Measurements from ENCODE around the gene HHIPL1.

DNA sequence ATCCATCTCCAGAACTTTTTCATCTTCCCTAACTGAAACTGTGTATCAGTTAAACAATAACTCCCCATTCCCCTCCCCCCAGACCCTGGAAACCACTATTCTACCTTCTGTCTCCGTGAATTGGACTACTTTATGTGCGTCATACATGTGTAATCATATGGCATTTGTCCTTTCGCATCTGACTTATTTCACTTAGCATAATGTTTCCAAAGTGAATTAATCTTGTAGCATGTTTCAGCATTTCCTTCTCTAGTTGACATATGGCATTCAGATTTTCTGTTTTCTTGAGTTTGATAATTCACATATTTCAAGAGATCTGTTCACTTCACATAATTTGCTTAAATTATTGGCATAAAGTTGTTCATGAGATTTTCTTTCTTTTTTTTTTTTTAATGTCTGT, 49.0 kb downstream of the HHIPL1 start:
- TF ChIP-seq, protein P1, sequence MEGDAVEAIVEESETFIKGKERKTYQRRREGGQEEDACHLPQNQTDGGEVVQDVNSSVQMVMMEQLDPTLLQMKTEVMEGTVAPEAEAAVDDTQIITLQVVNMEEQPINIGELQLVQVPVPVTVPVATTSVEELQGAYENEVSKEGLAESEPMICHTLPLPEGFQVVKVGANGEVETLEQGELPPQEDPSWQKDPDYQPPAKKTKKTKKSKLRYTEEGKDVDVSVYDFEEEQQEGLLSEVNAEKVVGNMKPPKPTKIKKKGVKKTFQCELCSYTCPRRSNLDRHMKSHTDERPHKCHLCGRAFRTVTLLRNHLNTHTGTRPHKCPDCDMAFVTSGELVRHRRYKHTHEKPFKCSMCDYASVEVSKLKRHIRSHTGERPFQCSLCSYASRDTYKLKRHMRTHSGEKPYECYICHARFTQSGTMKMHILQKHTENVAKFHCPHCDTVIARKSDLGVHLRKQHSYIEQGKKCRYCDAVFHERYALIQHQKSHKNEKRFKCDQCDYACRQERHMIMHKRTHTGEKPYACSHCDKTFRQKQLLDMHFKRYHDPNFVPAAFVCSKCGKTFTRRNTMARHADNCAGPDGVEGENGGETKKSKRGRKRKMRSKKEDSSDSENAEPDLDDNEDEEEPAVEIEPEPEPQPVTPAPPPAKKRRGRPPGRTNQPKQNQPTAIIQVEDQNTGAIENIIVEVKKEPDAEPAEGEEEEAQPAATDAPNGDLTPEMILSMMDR (IDR thresholded peaks at IDR 0.05; ENCODE audit: insufficient read depth, low read length) = no peak
- TF ChIP-seq, protein P2, sequence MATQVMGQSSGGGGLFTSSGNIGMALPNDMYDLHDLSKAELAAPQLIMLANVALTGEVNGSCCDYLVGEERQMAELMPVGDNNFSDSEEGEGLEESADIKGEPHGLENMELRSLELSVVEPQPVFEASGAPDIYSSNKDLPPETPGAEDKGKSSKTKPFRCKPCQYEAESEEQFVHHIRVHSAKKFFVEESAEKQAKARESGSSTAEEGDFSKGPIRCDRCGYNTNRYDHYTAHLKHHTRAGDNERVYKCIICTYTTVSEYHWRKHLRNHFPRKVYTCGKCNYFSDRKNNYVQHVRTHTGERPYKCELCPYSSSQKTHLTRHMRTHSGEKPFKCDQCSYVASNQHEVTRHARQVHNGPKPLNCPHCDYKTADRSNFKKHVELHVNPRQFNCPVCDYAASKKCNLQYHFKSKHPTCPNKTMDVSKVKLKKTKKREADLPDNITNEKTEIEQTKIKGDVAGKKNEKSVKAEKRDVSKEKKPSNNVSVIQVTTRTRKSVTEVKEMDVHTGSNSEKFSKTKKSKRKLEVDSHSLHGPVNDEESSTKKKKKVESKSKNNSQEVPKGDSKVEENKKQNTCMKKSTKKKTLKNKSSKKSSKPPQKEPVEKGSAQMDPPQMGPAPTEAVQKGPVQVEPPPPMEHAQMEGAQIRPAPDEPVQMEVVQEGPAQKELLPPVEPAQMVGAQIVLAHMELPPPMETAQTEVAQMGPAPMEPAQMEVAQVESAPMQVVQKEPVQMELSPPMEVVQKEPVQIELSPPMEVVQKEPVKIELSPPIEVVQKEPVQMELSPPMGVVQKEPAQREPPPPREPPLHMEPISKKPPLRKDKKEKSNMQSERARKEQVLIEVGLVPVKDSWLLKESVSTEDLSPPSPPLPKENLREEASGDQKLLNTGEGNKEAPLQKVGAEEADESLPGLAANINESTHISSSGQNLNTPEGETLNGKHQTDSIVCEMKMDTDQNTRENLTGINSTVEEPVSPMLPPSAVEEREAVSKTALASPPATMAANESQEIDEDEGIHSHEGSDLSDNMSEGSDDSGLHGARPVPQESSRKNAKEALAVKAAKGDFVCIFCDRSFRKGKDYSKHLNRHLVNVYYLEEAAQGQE (IDR thresholded peaks at IDR 0.05; ENCODE audit: insufficient replicate concordance, low read depth) = no peak
